Activated CD4-positive, alpha-beta T cell treated with anti-CD3 and anti-CD28 coated beads for 4 hours (primary cell): ENCODE results near the gene ESYT2.

ENCODE experiments used
- DNase-seq, 2 donors: peaks; one replicate each; pipeline ENCODE4 v3.0.0-alpha.2; 2020

Gene ESYT2

DNA sequence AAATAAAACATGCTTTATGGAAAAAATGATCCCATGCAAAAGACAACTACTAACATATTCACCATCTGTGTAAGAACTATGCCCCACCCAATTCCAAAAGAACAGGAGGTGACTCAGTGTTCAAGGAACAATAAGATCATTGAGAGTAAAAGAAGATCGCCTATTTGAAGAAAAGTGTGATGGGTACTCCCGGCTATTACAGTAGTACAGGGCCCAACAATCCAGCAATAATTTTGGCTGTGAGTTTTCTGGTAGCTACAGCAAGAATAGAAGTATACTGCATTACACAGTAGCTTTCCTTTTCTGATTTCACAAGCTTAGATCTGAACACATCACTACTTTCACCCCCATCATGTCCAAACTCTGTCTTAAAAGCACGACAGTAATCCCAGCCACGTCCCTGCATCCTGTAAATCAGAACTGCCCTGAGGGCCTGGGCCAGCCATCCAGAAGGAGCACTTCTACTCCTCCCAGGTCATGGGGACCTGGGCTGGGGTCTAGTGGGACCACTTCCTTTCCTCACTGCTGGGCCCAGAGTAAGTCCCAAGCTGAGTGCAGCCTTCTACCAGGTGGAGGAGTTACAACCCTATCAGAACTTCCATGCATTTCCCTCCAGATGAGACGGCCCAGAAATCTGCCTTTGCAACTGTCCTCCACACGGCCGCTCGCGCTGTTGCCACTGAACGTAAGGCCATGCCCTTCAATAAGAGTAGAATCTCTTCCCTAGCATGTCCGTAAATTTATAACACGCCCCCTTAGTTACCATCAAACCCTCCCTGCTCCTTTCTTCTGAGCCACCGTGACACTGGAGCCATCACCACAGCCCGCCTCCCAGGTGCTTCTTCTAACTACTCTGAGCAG, 7.9 kb downstream of the ESYT2 start:
- peak in 1 of 2 donors; percentile 9 for DNase-seq

DNA sequence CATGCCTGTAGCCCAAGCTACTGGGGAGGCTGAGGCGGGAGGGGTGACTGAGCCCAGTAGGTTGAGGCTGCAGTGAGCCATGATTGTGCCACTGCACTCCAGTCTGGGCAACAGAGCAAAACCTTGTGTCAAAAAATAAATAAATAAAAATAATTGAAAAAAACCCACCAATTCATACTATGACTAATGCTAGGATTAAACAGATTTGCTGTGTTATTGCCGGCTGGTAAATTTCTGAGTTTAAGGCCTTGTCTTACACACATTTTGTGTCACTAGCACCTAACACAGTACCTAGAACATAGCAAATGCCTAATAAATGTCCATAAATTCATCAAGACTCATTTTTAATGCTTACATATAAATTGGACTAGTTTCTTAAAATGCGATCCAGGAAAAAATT, 8.7 kb downstream of the ESYT2 start:
- DNase-seq = no peak

DNA sequence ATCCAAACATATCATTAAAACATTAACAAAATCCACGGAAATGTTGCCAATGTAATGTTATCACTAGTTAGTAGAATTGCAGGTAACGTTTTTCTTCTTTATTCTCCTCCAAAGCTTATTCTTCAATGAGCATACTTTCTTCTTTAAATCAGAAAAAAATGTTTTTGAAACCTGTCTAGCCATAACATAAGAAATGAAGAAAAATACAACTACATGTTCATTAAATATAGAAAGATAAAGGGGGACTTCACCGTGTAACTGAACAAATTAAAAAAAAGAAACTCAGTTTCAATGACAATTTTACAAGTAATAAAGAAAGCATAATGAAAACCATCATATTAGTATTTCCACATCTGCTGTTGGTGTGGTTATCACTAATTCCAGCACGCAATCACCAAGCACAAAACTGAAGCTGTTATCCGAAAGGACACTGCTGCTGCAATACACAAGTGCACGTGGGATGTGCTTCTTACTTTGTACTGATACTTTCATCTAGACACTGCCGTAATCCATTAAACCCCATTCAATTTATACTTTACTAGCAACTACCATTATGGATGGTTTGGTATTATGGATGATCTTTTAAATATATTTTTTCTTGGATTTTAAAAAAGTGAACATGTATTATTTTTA, 9.6 kb downstream of the ESYT2 start:
- no peak for DNase-seq

DNA sequence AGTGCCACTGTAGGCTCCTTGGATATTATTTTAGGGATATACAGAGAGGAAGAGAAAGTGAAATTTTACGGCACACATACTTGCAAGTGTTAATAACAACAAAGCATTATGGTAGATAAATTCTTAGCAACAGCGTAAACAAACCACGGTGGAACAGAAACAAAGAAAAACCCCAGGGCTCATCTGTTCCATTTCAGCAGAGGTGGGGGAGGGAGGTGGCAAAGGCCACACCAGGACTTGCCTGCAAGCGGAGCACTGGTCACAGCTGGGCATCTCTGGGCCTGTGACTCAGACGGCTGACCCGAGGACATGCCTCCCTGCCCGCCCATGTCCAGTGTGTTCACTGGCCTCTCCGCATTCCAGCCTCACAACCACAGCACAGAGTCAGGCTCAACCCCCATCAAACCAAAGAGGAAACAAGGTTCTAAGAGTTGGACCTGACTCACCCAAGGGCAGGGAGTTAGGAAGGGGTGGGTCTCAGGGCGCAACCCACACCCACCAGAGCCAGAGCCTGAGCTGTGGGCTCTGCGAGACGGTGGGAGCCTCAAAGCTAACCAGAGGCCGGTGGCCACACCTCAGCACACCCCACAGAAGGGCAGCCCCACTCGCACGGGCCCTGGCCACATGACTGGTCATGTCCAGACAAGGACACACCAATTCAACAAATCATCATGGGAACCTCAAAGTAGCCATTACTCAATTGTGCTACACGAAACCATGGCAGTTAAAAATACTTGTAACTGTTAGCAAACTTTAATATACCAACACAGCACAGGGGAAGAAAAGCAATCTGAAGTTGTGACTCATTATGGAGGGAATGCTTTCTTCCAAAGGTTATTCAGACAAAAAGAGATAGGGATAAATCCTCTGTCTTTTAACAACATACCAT, 10.7 kb downstream of the ESYT2 start:
- peak; percentile 63 to 66 for DNase-seq

DNA sequence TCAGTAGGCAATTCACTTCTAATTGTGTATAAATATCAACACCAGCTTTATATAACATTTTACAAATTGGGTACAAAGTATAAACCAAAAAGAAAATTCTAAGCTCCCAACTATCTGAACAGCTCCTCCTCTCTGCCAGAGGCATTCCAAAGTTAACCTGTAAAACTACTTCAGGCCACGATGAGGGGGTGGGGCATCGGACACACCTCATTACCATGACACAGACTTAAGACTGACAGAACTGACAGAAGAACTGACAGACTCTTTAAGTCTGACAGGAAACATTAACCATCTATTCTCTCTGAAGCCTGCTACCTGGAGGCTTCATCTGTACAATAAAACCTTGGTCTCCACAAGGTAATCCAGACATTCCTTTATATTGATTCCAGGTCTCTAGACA, 12.3 kb downstream of the ESYT2 start:
- no peak for DNase-seq

DNA sequence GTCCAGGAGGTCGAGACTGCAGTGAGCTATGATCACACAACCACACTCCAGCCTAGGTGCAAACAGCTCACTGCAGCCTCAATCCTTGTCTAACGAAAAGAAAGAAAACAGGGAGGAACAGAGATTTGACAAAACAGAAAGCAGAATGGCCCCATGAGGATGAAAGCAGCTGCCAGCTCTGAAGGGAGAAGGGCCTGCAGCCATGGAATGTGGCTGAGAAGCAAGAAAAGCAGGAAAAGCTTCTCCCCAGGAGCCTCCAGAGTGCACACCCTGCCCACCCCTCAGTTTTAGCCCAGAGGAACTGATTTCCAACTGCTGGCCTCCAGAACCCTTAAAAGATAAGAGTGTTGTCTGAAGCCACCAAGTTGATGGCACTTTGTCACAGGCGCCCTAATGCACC, 13.0 kb downstream of the ESYT2 start:
- no peak for DNase-seq

DNA sequence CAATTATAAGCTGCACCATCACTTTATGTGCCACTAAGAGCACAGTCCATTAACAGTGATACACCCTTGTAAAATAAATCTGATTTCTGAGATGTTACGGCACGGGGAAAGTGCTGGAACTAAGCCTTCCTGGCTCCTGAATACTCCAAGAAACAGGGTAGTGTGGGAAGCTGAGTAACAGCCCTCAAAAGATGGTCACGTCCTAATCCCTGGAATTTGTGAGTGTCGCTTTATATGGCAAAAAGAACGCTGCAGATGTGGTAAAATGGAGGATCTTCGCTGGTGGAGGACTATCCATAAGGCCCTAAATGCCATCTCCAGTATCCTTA, 13.5 kb downstream of the ESYT2 start:
- no peak for DNase-seq

DNA sequence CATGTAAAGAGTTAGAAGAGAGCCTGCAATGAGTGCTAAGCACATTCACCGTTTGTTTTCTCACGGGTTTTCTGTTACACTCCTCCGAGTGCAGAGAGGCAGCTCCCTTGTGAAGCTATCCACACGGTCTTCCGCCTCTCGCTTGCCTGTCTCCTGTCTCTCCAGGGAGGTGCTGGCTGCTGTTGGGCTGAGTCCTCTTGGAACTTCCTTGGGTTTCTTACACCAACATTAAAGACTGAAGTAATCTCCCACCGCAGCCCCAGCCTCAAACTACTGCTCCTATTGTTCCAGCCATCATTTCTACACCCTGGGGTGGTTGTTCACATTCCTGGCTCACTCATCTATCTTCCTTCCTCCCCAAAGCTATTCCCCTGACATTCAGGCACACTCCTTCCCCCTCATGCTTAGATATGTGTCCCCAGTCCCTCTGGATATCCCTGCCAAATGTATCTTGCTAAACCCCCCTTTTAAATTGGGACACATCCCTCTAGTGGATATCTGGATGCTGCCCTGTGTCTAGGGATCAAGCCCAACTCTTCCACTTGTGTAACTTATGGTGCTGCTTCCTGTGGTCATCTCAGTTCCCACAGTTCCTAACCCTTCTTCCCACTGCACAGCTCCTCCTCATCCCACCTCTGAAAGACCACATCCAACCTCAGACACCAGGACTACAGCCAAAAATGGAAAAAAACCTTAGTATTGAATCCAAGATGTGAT, 14.1 kb downstream of the ESYT2 start:
- DNase-seq = no peak

DNA sequence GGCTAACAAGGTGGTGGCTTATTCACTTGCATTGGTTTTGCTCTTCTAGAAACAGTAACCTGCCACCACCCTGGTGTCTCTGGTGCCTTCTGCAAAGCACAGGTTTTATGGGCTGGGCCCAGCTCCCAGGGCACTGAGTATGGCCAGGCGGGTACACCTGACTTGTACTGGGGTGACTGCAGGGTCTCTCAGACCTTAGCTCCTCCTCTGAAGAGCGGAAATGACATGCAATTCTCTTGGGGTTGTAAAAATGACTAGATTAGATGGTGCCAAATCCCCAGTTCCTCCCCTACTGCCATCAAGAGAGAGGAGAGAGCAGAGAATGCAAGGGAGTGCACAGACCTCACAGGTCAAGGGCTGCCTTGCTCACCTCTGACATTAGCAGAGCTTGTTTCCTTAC, 14.7 kb downstream of the ESYT2 start:
- peak in 1 of 2 donors; percentile 21 for DNase-seq

DNA sequence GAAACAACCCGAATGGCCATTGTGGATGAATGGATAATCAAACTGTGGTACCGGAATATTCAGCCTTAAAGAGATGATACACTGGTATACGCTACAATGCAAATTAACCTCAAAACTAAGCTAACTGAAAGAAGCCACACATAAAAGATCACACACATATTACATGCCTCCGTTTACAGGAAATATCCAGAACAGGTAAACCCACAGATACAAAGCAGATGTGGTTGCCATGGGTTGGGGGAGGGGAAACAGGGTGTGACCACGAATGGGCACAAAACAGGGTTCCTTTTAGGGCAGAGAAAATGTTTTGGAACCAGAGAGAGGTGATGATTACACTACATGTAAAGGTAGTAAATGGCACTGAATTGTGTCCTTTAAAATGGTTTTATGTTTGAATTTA, 16.6 kb downstream of the ESYT2 start:
- DNase-seq = peak; percentile 62 to 65

DNA sequence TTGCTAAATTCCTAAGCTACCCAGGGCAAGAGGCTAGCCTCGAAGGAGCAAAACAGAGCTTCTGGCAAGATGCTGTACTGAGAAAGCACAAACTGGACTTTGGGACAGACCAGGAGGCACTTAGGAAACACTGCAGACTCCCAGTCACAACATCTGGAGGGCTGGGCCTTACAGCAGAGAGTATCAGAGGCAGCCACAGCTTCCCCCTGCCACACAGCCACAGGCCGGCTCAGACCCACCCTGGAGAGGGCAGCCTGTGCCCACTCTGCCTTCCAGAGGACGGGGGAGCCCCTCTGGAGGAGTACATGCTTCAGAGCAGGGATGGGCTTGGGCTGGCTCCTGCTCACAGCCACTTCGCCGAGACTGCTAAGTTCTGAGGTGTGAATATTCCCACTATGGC, 17.4 kb downstream of the ESYT2 start:
- no peak for DNase-seq

DNA sequence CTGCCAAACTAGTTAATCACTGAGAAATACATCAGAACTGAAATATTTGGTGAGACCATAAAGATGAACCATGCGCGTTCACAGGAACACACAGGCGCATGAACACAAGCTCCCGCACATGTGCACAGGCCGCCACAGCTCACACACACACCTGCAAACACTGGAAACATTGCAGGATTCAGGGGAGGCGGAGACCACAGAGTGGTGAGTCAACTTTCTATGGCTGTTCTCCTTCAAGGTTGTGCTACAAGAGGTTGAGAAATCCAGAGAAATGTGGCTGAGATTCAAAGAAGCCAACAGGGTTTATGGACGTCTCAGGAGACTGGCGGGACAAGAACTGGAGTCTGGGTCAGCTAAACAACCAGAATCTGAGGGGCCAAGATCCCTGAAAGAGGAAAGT, 17.8 kb downstream of the ESYT2 start:
- DNase-seq = peak; percentile 63 to 70

DNA sequence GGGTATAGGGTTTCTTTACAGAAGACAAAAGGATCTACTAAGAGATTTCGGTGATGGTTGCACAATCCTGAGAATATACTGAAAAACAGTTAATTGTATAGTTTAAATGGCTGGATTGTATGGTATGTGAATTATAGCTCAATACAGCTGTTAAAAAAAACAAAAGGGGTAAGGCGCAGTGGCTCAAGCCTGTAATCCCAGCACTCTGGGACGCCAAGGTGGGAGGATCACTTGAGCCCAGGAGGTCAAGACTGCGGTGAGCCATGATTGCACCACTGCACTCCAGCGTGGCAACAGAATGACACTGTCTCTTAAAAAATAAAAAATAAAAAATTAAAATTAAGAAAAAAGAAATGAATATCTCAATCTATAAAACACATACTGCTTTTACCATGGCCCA, 18.5 kb downstream of the ESYT2 start:
- DNase-seq = no peak

DNA sequence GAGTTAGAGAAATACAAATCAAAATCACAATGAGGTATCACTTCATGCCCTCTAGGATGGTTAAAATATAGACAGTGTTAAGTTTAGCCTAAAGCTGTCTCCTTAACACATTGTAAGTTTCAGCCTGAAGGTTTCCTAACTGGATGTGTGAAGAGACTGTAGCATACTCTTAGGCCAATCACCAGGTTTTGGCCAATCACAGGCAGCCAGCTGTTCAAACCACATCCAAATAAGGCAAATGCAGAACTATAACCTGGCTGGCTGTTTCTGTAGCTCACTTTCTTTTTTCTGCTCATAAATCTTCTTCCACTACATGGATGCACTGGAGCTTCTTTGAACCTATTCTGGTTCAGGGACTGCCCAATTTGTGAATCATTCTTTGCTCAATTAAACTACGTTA, 19.7 kb downstream of the ESYT2 start:
- DNase-seq = no peak

DNA sequence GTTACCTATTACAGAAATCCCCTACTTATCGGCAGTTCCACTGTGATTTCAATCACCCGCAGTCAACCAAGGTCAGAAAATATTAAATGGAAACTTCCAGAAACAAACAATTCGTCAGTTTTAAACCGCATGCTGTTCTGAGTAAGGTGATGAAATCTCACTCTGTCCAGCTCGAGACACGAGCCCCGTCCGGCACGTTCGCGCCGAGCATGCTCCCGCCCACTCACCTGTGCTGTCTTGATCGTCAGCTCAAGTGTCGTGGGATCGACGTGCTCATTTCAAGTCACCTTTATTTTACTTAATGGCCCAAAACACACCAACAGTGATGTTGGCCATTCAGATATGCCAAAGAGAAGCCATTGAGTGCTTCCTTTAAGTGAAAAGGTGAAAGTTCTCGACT, 21.2 kb downstream of the ESYT2 start:
- no peak for DNase-seq

DNA sequence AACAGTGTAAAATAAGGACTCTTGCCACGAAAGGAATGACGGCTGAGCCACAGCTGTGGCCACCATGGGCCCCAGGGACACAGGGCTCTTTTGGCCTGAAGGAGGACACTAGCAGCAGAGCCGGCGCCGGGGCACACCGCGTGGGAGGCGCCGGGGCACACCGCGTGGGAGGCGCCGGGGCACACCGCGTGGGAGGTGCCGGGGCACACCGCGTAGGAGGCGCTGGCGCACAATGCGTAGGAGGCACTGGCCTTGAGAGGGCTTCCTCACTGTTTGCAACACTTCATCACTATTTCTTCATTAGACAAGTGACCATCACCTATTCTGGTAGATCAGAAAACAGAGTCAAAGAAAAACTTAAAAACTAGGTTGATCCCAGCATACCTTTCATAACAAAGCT, 23.4 kb downstream of the ESYT2 start:
- DNase-seq = no peak

DNA sequence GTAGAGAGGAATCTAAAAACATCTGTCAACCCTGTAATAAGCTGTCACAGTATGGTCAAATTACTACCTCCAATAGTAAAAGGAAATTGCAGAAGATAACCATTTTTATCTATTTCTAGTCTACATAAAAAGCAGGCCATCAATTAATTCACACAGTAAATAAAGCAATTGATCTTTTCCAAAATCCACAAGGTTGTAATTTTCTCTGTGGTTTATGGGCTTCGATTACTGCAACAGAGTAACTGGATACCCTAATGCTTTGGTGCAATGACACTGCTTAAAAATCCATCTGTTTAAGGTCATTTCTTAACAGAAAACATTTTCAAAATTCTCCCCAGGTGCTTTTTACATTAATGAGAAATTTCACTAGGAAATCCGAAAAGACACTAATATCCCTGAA, 23.9 kb downstream of the ESYT2 start:
- DNase-seq = no peak

DNA sequence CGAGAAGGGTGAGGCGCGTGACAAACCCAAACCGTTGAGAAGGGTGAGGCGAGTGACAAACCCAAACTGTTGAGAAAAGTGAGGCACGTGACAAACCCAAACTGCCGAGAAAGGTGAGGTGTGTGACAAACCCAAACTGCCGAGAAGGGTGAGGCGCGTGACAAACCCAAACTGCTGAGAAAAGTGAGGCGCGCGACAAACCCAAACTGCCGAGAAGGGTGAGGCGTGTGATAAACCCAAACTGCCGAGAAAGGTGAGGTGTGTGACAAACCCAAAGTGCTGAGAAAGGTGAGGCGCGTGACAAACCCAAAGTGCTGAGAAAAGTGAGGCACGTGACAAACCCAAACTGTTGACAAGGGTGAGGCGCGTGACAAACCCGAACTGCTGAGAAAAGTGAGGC, 25.0 kb downstream of the ESYT2 start:
- no peak for DNase-seq

DNA sequence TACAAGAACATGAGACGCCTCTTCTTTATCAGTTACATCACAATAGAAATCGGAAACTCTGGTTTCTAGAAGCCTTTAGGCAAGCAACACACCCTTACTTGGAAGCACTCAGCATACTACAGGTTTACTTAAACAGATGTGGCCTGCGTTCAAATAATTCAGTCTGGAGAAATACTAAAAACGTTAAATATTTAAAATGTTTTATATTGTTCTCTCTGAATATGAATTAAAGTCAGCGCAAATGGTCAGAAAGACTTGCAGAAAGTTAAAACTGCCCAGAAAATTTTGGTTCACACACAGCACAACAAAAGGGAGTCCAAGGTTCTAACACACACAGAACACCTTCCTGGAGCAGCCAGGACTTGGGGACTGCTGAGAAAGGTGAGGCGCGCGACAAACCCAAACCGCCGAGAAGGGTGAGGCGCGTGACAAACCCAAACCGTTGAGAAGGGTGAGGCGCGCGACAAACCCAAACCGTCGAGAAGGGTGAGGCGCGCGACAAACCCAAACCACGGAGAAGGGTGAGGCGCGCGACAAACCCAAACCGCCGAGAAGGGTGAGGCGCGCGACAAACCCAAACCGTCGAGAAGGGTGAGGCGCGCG, 25.8 kb downstream of the ESYT2 start:
- DNase-seq = no peak

DNA sequence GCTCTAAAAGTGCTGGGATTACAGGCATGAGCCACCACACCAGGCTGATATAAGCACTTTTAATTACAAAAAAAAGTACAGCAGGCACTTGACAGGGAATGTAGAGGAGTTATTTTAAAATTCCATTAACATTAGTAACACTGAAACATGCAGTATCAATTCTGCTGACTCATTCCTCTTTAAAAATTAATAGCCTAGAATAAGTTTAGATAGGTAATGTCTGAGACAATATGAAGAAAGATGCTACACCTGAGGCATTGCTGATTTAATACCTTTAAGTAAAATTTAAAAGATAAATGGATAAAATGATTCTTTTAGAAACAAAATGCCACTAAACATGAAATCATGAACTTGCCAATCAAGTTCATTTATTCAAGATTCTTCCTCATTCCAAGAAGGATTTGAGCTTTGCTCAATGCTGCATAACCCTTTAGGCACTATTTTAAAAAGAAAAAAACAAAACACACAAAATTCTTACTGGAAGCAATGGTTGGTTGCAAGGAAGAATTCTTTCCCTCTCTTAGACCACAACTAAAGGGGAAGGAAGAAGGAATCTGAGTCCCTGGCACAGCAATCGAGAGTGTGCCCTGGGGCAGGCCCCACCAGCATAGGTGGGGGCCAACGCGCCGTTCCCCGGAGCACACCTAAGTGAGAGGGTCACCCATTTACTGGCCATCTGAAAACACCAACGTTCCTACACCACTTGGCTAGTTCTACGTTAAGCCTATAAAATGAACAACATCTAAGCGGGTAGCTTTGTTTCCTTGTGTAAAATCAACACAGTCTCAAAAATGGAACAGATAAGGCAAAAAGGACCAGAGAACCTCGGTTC, 26.6 kb downstream of the ESYT2 start:
- DNase-seq = no peak

DNA sequence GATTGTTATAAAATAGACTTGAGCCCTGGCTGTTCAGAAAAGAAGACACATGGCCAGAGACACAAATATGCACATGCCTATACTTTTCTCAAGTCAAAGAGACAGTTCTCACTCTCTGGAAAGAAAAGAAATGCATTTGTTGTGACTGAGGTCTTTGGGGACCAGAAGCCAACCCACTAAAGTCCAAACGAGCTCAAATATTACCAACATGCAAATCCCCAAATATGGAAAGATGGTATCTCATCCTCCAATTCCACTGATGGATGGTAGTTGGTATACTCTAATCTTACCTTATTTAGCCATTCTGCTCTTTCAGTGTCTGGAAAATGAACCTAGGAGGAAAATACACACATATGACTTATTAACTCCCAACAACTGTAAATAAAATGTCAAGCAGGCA, 30.6 kb downstream of the ESYT2 start:
- no peak for DNase-seq

DNA sequence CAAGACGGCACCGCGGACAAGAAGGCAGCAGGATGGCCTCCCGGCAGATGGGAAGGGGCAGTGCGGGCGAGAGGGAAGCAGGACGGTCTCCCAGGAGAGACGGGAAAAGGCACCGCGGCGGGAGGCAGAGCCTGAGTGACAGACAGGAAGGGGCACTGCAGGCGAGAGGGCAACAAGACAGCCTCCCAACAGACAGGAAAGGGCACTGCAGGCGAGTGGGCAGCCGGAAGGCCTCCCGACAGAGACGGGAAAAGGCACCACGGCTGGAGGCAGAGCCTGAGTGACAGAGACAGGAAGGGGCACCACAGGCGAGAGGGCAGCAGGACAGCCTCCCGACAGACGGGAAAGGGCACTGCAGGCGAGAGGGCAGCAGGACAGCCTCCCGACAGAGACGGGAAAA, 32.6 kb downstream of the ESYT2 start:
- no peak for DNase-seq
